Neural progenitor cell (in vitro differentiated cells): ENCODE measurements around the gene SLC2A9.

Source experiments
- EZH2 ChIP-seq: fragments of 200-600 bp; sonication (generic); IDR thresholded peaks from 2 replicates; pipeline ENCODE4 v1.6.1; 2017; ENCODE audit warnings: antibody characterized with exemption, mild to moderate bottlenecking, moderate library complexity
- EZH2phosphoT487 ChIP-seq: fragments of 200-600 bp; sonication (generic); IDR thresholded peaks from 2 replicates; pipeline ENCODE4 v1.6.1; 2017; ENCODE audit warnings: antibody characterized with exemption
- TF ChIP-seq, protein P1 (sequence below): fragments of 200-600 bp; sonication (generic); IDR thresholded peaks from 2 replicates; pipeline ENCODE4 v1.5.1; 2017; ENCODE audit warnings: antibody characterized with exemption, mild to moderate bottlenecking

DNA sequence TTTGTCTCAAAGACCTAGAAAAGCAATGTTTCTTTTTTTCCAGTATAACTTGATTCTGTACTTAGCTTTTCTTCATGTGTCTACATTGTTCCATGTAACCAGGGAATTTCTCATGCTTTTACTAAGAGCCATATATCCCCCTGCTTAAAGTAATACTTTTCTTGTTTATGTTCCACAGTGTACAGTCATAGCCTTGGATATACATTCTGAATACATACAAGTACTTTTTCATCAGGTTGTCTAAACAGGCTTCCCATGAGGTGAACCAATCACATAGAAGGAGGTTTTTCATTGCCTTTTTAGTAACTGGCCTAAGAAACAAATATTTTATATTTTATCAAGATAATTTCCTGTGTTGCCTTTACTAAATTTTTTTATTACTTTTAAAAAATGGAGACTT, 52.8 kb downstream of the SLC2A9 start:
- TF ChIP-seq, protein P1, sequence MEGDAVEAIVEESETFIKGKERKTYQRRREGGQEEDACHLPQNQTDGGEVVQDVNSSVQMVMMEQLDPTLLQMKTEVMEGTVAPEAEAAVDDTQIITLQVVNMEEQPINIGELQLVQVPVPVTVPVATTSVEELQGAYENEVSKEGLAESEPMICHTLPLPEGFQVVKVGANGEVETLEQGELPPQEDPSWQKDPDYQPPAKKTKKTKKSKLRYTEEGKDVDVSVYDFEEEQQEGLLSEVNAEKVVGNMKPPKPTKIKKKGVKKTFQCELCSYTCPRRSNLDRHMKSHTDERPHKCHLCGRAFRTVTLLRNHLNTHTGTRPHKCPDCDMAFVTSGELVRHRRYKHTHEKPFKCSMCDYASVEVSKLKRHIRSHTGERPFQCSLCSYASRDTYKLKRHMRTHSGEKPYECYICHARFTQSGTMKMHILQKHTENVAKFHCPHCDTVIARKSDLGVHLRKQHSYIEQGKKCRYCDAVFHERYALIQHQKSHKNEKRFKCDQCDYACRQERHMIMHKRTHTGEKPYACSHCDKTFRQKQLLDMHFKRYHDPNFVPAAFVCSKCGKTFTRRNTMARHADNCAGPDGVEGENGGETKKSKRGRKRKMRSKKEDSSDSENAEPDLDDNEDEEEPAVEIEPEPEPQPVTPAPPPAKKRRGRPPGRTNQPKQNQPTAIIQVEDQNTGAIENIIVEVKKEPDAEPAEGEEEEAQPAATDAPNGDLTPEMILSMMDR: no peak
- TF ChIP-seq EZH2phosphoT487: no peak
- TF ChIP-seq EZH2: no peak
